ENCODE measurements around the gene IP6K2.

Gene IP6K2

GRCh38 chr3:48664929-48665328 lies 52.1 kb downstream of the IP6K2 start:
- DNase-seq (ENCODE audit: low read depth in 2 of 2), result no peak

GRCh38 chr3:48664313-48664644 lies 52.7 kb downstream of the IP6K2 start:
- no peak for DNase-seq (ENCODE audit: low read depth in 2 of 2)

GRCh38 chr3:48663489-48664312 lies 53.3 kb downstream of the IP6K2 start:
- peak; percentile 58 to 76 for DNase-seq (ENCODE audit: low read depth in 2 of 2)

GRCh38 chr3:48662753-48663488 lies 54.1 kb downstream of the IP6K2 start, which contains the start of gene CELSR3:
TSS of gene CELSR3 (minus strand) at chr3:48662886. CDS start at chr3:48662634, 252 bp downstream.
- DNase-seq (ENCODE audit: low read depth in 2 of 2), result peak in 1 of 2 donors; percentile 31

- no peak for DNase-seq (ENCODE audit: low read depth in 2 of 2)
Measured at GRCh38 chr3:48662145-48662752, 54.8 kb downstream of the IP6K2 start.

- DNase-seq (ENCODE audit: low read depth in 2 of 2), result peak; percentile 52 to 53
Measured at GRCh38 chr3:48661501-48662144, 55.4 kb downstream of the IP6K2 start.

GRCh38 chr3:48660800-48661400 lies 56.1 kb downstream of the IP6K2 start:
- no peak for DNase-seq (ENCODE audit: low read depth in 2 of 2)

GRCh38 chr3:48656841-48657281 lies 60.2 kb downstream of the IP6K2 start:
- DNase-seq (ENCODE audit: low read depth in 2 of 2), result no peak

- peak; percentile 71 to 80 for DNase-seq (ENCODE audit: low read depth in 2 of 2)
Measured at GRCh38 chr3:48656061-48656840, 60.8 kb downstream of the IP6K2 start.

GRCh38 chr3:48655606-48656005 lies 61.4 kb downstream of the IP6K2 start:
- DNase-seq (ENCODE audit: low read depth in 2 of 2), result peak in 1 of 2 donors; percentile 59

- DNase-seq (ENCODE audit: low read depth in 2 of 2), result no peak
Measured at GRCh38 chr3:48655063-48655462, 62.0 kb downstream of the IP6K2 start.

- DNase-seq (ENCODE audit: low read depth in 2 of 2), result no peak
Measured at GRCh38 chr3:48652923-48653715, 63.9 kb downstream of the IP6K2 start.

GRCh38 chr3:48651771-48652170 lies 65.2 kb downstream of the IP6K2 start:
- no peak for DNase-seq (ENCODE audit: low read depth in 2 of 2)

GRCh38 chr3:48650723-48651122 lies 66.3 kb downstream of the IP6K2 start:
- no peak for DNase-seq (ENCODE audit: low read depth in 2 of 2)

GRCh38 chr3:48648188-48648850 lies 68.7 kb downstream of the IP6K2 start:
- DNase-seq (ENCODE audit: low read depth in 2 of 2), result no peak

- no peak for DNase-seq (ENCODE audit: low read depth in 2 of 2)
Measured at GRCh38 chr3:48647714-48648113, 69.3 kb downstream of the IP6K2 start.

GRCh38 chr3:48644898-48645760 lies 71.9 kb downstream of the IP6K2 start:
- DNase-seq (ENCODE audit: low read depth in 2 of 2), result no peak

- no peak for DNase-seq (ENCODE audit: low read depth in 2 of 2)
Measured at GRCh38 chr3:48642605-48643004, 74.4 kb downstream of the IP6K2 start.

Data from activated CD8-positive, alpha-beta memory T cell treated with anti-CD3 and anti-CD28 coated beads for 4 hours (primary cell).